Upper lobe of left lung (tissue), 6 donors: ENCODE results near the gene POLR2J. TPM values are rescaled to one million over a fixed set of nuclear protein-coding genes. Genes with fewer than 3 reads are reported as not detected.

Experiments
- ATAC-seq, 2 donors: fragments of 200-7000 bp; cut with Tn5 transposase; one replicate each; pipeline ENCODE4 v1.9.1; 2022; ENCODE audit warnings: mild to moderate bottlenecking in 2 of 2, moderate library complexity in 2 of 2; ENCODE audit not compliant: low FRiP score in 2 of 2
- DNase-seq, 2 donors: peaks; one replicate each; pipeline ENCODE4 v3.0.0-alpha.2; 2019 to 2020
- H3K27ac ChIP-seq, 4 donors: fragments of 200-600 bp; sonication (generic); one replicate each; pipeline ENCODE4 v1.5.1; 2016 to 2019
- H3K27me3 ChIP-seq, 4 donors: fragments of 200-600 bp; sonication (generic); one replicate each; pipeline ENCODE4 v1.5.1; 2017 to 2019
- H3K36me3 ChIP-seq, 4 donors: fragments of 200-600 bp; sonication (generic); one replicate each; pipeline ENCODE4 v1.5.1; 2016 to 2019
- H3K4me1 ChIP-seq, 4 donors: fragments of 200-600 bp; sonication (generic); one replicate each; pipeline ENCODE4 v1.5.1; 2018 to 2019
- H3K4me3 ChIP-seq, 4 donors: fragments of 200-600 bp; sonication (generic); one replicate each; pipeline ENCODE4 v1.5.1; 2017 to 2019; ENCODE audit warnings: mild to moderate bottlenecking in 2 of 4, moderate library complexity in 1 of 4
- H3K9me3 ChIP-seq, 4 donors: fragments of 200-600 bp; sonication (generic); one replicate each; pipeline ENCODE4 v1.5.1; 2018 to 2019
- CTCF ChIP-seq, 6 experiments: fragments of 450-650 bp in 4 of 6; fragments of 200-600 bp in 2 of 6; sonication (generic) in 2 of 6; IDR thresholded peaks; one replicate each; pipeline ENCODE4 v1.5.1; 2016 to 2019; ENCODE audit warnings: antibody characterized with exemption in 6 of 6
- EP300 ChIP-seq, 4 donors: sonication (generic); formaldehyde crosslinking; IDR thresholded peaks; one replicate each; pipeline ENCODE4 v1.5.1; 2017; ENCODE audit warnings: antibody characterized with exemption in 4 of 4, control low read depth in 2 of 4
- POLR2A ChIP-seq, 4 donors: fragments of 450-650 bp; IDR thresholded peaks; one replicate each; pipeline ENCODE4 v1.5.1; 2016 to 2017; ENCODE audit warnings: antibody characterized with exemption in 4 of 4, mild to moderate bottlenecking in 2 of 4
- POLR2AphosphoS5 ChIP-seq, 2 donors: sonication (generic); formaldehyde crosslinking; IDR thresholded peaks; one replicate each; pipeline ENCODE4 v1.5.1; 2017; ENCODE audit warnings: antibody characterized with exemption in 2 of 2
- WGBS, 2 donors: methylation state at CpG; one replicate each; pipeline ENCODE4 v1.1.5; 2017 to 2018; 5-methylcytosine and 5-hydroxymethylcytosine counted together
- total RNA-seq, 6 donors: library from RNA; depleted of rRNA in 4 of 6; stranded (reverse); fragments of >200 nt in 4 of 6; gene quantifications; one replicate each; pipeline versions ENCODE4 v1.1.0 to v1.2.1, GENCODE V29; 2016 to 2021
- donor health status: DM: no; HTN: no; CAD: no; lungs with moderate emphysema.
- donor health status: DM: no; HTN: yes; CAD: no; lungs with severe emphysema.

The POLR2J gene
- total RNA-seq, 6 donors from 2014 or later = 15.2 to 37.1 (median 26.6) TPM

- TF ChIP-seq CTCF (IDR thresholded peaks at IDR 0.05) = no peak
- TF ChIP-seq EP300 (IDR thresholded peaks at IDR 0.05) = no peak
- peak in 1 of 4 donors; percentile 75 for TF ChIP-seq POLR2A (IDR thresholded peaks at IDR 0.05)
- TF ChIP-seq POLR2AphosphoS5 (IDR thresholded peaks at IDR 0.05) = peak; percentile 36 to 43
- H3K9me3 ChIP-seq = no peaks in the 10 kb centered on the region
- H3K4me1 ChIP-seq = peaks cover 3 to 26% (median 7%) of the 10 kb centered on the region in 4 donors
- no peaks in the 10 kb centered on the region for H3K27me3 ChIP-seq
- H3K4me3 ChIP-seq = peak overlapping the region in 2 of 4 donors; percentile 15 to 22
- peak; percentile 74 for ATAC-seq
- H3K27ac ChIP-seq = peak overlapping the region; percentile 83 to 90 (median 88)
- peak; percentile 82 to 84 for DNase-seq
- H3K36me3 ChIP-seq = peaks cover 0 to 43% (median 18%) of the 10 kb centered on the region in 4 donors
- 50 to 63% methylated on average over 9 to 25 of the region's 25 CpGs for WGBS, 2 donors
These were observed 53.0 kb downstream of the POLR2J start for GRCh38 chr7:102425639-102426267.

- H3K4me3 ChIP-seq = no peak overlapping the region
- H3K27ac ChIP-seq = peak overlapping the region; percentile 83 to 90 (median 88)
- H3K4me1 ChIP-seq = peaks cover 0 to 16% (median 7%) of the 10 kb centered on the region in 4 donors
- no peaks in the 10 kb centered on the region for H3K9me3 ChIP-seq
- WGBS, 2 donors = 74 to 78% methylated on average over 11 to 13 of the region's 13 CpGs
- no peak for TF ChIP-seq POLR2AphosphoS5 (IDR thresholded peaks at IDR 0.05)
- no peak for TF ChIP-seq CTCF (IDR thresholded peaks at IDR 0.05)
- no peak for TF ChIP-seq POLR2A (IDR thresholded peaks at IDR 0.05)
- TF ChIP-seq EP300 (IDR thresholded peaks at IDR 0.05) = no peak
- H3K27me3 ChIP-seq = no peaks in the 10 kb centered on the region
- peaks cover 0 to 46% (median 18%) of the 10 kb centered on the region in 4 donors for H3K36me3 ChIP-seq
- ATAC-seq = peak in 1 of 2 donors; percentile 36
- peak in 1 of 2 donors; percentile 62 for DNase-seq
These were observed 53.9 kb downstream of the POLR2J start for GRCh38 chr7:102424787-102425218.

GRCh38 chr7:102424129-102424551, 54.6 kb downstream of the POLR2J start:
- no peak for ATAC-seq
- DNase-seq = peak in 1 of 2 donors; percentile 62
- H3K27me3 ChIP-seq = no peaks in the 10 kb centered on the region
- peaks cover 0 to 16% (median 7%) of the 10 kb centered on the region in 4 donors for H3K4me1 ChIP-seq
- H3K4me3 ChIP-seq = no peak overlapping the region
- 73 to 75% methylated on average over 2 to 12 of the region's 12 CpGs for WGBS, 2 donors
- TF ChIP-seq POLR2AphosphoS5 (IDR thresholded peaks at IDR 0.05) (no peak), EP300 (IDR thresholded peaks at IDR 0.05) (no peak), POLR2A (IDR thresholded peaks at IDR 0.05) (no peak), CTCF (IDR thresholded peaks at IDR 0.05) (no peak)
- H3K27ac ChIP-seq = peak overlapping the region in 3 of 4 donors; percentile 39 to 90 (median 83)
- H3K9me3 ChIP-seq = no peaks in the 10 kb centered on the region
- peaks cover 0 to 46% (median 20%) of the 10 kb centered on the region in 4 donors for H3K36me3 ChIP-seq

Other genes with a start within 250 kb of the POLR2J start
- gene SH2B2, start 192.1 kb downstream of the POLR2J start, total RNA-seq = 10 to 100 TPM in 2 of 6 donors, 1 to 10 TPM in 4; 6.3 to 16.4 (median 9.0) TPM
- gene SPDYE6, start 122.5 kb downstream of the POLR2J start, total RNA-seq = not detected
- 10 to 100 TPM; 17.8 to 80.7 (median 23.0) TPM for gene PRKRIP1, start 82.6 kb downstream of the POLR2J start, total RNA-seq
- gene ORAI2, start 45.3 kb downstream of the POLR2J start, total RNA-seq = 10 to 100 TPM in 5 of 6 donors, 1 to 10 TPM in 1; 9.4 to 35.2 (median 30.5) TPM
- 10 to 100 TPM; 10.4 to 34.2 (median 18.2) TPM for gene ALKBH4, start 14.1 kb downstream of the POLR2J start, total RNA-seq
- gene LRWD1, start 13.9 kb downstream of the POLR2J start, total RNA-seq = 10 to 100 TPM; 13.2 to 33.8 (median 31.6) TPM
- 10 to 100 TPM in 4 of 6 donors, 1 to 10 TPM in 2; 4.8 to 31.6 (median 22.3) TPM for gene RASA4B, start 38.9 kb upstream of the POLR2J start, total RNA-seq
- gene UPK3BL2, start 64.8 kb upstream of the POLR2J start, total RNA-seq = 10 to 100 TPM in 4 of 6 donors, 1 to 10 TPM in 2; 3.0 to 30.4 (median 16.6) TPM
- 1 to 10 TPM in 1 of 6 donors, under 1 TPM in 1, not detected in 4; 0.23 to 1.1 TPM for gene SPDYE2, start 72.3 kb upstream of the POLR2J start, total RNA-seq
- gene POLR2J3, start 93.7 kb upstream of the POLR2J start, total RNA-seq = 100 to 1,000 TPM in 1 of 6 donors, 10 to 100 TPM in 5; 17.2 to 147 (median 32.8) TPM
- 100 to 1,000 TPM in 1 of 6 donors, 10 to 100 TPM in 4, 1 to 10 TPM in 1; 8.7 to 132 (median 41.7) TPM for gene RASA4, start 137.8 kb upstream of the POLR2J start, total RNA-seq
- 10 to 100 TPM; 17.0 to 99.3 (median 30.0) TPM for gene UPK3BL1, start 163.9 kb upstream of the POLR2J start, total RNA-seq
- gene SPDYE2B, start 171.4 kb upstream of the POLR2J start, total RNA-seq = not detected
- gene POLR2J2, start 192.7 kb upstream of the POLR2J start, total RNA-seq = 10 to 100 TPM in 2 of 6 donors, 1 to 10 TPM in 4; 2.1 to 24.3 (median 5.6) TPM